Endothelial cell of umbilical vein (primary cell): ENCODE data around the gene MAML2.

Source experiments
- EZH2 ChIP-seq: IDR thresholded peaks from 2 replicates; pipeline ENCODE4 v1.6.1; 2012; ENCODE audit warnings: borderline replicate concordance, low read depth, mild to moderate bottlenecking, moderate library complexity, low read length, inconsistent platforms; ENCODE audit not compliant: severe bottlenecking
- FOS ChIP-seq: IDR thresholded peaks from 2 replicates; pipeline ENCODE4 v1.6.1; 2011; ENCODE audit warnings: mild to moderate bottlenecking, low read length, moderate library complexity, borderline replicate concordance; ENCODE audit not compliant: insufficient read depth
- MYC ChIP-seq: IDR thresholded peaks from one replicate; pipeline ENCODE4 v1.6.1; 2011; ENCODE audit warnings: mild to moderate bottlenecking, low read depth, low read length
- POLR2A ChIP-seq: IDR thresholded peaks from 2 replicates; pipeline ENCODE4 v1.6.1; 2012; ENCODE audit warnings: low read depth, mild to moderate bottlenecking, control low read depth, low read length
- POLR2AphosphoS5 ChIP-seq: IDR thresholded peaks from 2 replicates; pipeline ENCODE4 v1.6.1; 2012; ENCODE audit warnings: low read depth, mild to moderate bottlenecking, control low read depth, low read length, moderate library complexity; ENCODE audit not compliant: insufficient read depth
- TF ChIP-seq, protein P1 (sequence below): IDR thresholded peaks from 2 replicates; pipeline ENCODE4 v1.6.1; 2011; ENCODE audit not compliant: insufficient read depth, insufficient read length
- TF ChIP-seq, protein P2 (sequence below), 2 donors: IDR thresholded peaks; 1 replicate in 1 of 2; 2 replicates in 1 of 2; pipeline ENCODE4 v1.5.1; 2011; ENCODE audit warnings: low read length in 2 of 2, mild to moderate bottlenecking in 2 of 2, moderate library complexity in 2 of 2, control low read depth in 1 of 2, inconsistent platforms in 1 of 2, low read depth in 1 of 2; ENCODE audit not compliant: insufficient read depth in 1 of 2; ENCODE audit errors: extremely low read depth in 1 of 2

- TF ChIP-seq, protein P1, sequence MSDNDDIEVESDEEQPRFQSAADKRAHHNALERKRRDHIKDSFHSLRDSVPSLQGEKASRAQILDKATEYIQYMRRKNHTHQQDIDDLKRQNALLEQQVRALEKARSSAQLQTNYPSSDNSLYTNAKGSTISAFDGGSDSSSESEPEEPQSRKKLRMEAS = no peak
- TF ChIP-seq, protein P2, sequence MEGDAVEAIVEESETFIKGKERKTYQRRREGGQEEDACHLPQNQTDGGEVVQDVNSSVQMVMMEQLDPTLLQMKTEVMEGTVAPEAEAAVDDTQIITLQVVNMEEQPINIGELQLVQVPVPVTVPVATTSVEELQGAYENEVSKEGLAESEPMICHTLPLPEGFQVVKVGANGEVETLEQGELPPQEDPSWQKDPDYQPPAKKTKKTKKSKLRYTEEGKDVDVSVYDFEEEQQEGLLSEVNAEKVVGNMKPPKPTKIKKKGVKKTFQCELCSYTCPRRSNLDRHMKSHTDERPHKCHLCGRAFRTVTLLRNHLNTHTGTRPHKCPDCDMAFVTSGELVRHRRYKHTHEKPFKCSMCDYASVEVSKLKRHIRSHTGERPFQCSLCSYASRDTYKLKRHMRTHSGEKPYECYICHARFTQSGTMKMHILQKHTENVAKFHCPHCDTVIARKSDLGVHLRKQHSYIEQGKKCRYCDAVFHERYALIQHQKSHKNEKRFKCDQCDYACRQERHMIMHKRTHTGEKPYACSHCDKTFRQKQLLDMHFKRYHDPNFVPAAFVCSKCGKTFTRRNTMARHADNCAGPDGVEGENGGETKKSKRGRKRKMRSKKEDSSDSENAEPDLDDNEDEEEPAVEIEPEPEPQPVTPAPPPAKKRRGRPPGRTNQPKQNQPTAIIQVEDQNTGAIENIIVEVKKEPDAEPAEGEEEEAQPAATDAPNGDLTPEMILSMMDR (IDR thresholded peaks at IDR 0.05; ENCODE audit: extremely low read depth in 1 of 2, insufficient read depth in 1 of 2, low read depth in 1 of 2, low read length in 2 of 2) = no peak
- TF ChIP-seq POLR2AphosphoS5 = peak; percentile 23
- no peak for TF ChIP-seq POLR2A
- TF ChIP-seq EZH2 = no peak
- TF ChIP-seq MYC = no peak
- peak; percentile 61 for TF ChIP-seq FOS
Observed at GRCh38 chr11:96062134-96062533, 280.9 kb downstream of the MAML2 start.
